GM11168 (cell line): ENCODE measurements around the gene PSMG1.
"Not testable (repeated sequence)": the region's sequence is repeated elsewhere in the genome, so short reads cannot be mapped to it uniquely, and the experiment has no call there.

ENCODE experiments used
- in situ Hi-C: fragments of 300-500 bp; cut with MboI; formaldehyde crosslinking; loops from one replicate; pipeline ENCODE4 v1.12.0; 2022; ENCODE audit warnings: low sequenced_read_pairs; ENCODE audit not compliant: unreplicated experiment

The PSMG1 gene

DNA sequence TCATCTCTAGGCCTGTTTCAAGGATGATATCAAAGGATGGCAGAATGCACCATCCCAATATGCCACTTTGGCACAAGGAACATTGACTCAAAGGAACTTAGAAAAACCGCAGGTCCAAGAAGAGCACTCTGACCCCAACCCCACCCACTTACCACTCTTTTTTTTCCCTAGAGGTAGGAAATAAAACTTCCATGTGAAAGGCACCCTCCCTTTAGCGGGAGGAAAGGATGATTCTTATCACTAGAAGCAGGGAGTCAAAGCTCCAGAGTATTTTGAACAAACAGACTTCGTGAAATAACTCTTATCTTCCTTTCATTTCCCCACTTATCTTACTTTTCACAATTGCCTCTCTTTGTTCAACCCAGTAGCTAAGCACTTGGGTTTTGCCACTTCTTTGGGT is 22.2 kb downstream of the PSMG1 start:
- in situ Hi-C loops: no loop called here

DNA sequence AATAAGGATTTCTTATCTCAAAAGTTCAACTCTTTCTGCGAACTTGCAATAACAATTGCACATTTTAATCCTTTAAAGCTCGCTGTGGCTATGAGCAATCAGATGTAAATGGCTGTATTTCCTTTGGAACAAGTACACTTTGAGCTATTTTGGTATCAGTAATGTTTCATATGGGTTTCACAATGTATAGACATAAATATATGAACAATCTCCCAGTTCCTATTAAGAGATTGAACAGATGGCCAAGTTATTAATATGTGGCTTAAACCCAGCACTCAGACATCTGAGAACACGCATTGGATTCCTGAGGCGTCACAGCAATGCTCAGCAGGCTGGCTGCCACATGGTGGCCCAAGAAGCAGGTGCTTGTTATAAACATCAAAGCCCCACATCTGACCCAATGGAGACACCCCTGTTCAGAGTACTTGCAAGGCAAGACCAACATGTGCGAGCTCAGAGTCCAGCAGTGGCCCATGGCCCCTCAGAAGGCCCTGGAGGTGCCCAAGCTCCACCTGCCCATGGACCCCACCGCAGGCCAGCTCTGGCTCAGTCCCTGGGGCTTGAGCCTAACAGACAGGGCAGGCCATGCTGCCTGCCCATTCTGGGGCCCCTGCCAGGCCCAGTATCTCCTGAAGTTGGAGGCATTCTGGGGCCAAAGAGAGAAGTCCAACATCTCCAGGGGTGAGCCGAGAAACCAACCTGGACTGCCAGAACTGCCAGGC is 23.7 kb downstream of the PSMG1 start:
- in situ Hi-C loops: no loop called here

DNA sequence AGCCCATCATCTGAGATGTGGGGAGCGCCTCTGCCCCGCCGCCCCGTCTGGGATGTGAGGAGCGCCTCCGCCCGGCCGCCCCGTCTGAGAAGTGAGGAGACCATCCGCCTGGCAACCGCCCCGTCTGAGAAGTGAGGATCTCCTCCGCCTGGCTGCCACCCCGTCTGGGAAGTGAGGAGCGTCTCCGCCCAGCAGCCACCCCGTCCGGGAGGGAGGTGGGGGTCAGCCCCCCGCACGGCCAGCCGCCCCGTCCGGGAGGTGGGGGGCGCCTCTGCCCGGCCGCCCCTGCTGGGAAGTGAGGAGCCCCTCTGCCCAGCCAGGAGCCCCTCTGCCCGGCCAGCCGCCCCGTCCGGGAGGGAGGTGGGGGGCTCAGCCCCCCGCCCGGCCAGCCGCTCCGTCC is 26.0 kb downstream of the PSMG1 start:
- in situ Hi-C loops: not testable (repeated sequence)

DNA sequence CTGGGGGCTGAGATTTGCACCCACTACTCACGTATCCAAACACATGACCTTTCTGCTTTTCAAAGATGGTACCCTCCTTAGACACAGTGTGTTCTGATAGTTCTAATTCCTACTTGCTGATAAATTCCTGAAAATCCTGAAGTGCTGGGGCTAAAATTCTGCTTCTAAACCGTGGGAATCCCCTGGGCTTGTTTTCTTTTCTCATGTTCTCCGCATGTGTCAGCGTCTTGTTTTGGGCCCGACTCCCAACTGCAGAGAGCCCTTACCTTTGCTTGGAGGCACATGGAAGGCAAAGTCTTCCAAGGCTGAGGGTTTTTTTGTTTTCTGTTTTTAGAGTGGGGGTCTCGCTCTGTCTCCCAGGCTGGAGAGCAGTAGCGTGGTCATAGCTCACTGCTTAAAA is 27.2 kb downstream of the PSMG1 start:
- in situ Hi-C loops: no loop called here

DNA sequence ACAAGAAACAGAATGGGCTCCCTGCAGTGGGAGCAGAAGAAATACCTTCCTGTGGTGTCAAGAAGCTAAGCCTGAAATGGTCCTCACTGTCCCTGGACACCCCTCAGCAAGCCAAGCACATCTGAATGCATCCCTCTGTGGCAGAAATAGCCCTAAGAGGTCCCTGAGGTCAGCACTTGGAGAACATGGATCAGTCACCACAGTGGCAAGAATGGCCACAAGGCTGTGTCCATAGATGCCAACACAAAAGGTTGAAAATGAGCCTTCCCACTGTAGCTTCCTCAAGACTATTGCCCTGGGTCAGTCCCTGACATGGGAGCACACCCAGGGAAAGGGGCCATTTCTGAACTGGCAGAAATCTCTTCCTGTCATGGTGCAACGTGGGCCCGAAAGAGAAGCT is 27.7 kb downstream of the PSMG1 start:
- in situ Hi-C loops: no loop called here

DNA sequence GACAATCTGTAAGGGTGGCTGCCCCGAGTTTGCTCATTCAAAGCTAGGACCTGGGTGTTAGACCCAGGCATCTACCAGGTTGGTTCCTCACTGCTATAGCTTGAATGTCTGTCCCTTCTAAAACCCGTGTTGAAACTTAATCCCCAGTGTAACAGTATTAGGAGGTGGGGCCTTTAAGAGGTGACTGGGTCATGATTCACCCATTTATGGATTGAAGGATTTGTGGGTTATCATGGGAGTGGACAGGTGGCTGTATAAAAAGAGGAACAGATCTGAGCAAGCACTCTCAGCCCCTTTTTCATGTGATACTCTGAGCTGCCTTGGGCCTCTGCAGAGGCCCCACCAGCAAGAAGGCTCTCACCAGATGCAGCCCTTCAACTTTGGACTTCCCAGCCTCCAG is 29.4 kb downstream of the PSMG1 start:
- in situ Hi-C loops: no loop called here

DNA sequence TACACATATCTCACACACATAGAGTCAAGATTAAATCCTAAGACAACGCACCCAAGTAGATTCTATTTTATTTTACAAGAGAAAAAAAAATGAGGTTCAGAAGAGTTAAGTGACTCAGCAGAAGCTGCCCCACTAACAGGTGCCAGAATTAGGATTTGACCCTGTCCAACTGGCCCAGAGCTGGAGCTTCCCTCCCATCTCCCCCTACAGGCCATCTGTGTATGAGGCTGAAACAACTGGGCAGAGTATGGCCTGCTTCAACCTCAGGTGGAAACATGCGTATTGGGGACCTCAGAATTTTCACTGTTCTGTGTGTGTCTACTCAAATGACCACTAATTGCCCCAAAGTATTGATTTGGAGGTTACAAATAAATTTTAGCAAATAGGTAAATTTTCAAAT is 29.9 kb downstream of the PSMG1 start:
- in situ Hi-C loops: no loop called here

DNA sequence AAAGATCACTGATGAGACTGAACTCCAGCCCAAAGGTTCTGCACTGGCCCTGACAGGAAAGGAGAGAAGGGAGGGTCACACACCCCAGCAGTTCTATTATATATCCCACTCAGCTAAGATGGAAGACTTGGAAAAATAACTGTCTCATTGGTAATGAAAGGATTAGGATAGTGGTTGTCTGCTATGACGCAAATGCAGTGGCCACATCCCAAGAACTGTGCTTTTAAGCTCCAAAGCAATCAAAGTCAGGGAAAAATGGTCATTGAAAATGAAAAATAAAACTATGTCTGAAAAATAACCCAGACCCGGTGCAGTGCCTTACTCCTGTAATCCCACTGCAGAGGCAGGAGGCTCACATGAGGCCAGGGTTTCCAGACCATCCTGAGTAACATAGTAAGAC is 31.0 kb downstream of the PSMG1 start:
- in situ Hi-C loops: no loop called here

DNA sequence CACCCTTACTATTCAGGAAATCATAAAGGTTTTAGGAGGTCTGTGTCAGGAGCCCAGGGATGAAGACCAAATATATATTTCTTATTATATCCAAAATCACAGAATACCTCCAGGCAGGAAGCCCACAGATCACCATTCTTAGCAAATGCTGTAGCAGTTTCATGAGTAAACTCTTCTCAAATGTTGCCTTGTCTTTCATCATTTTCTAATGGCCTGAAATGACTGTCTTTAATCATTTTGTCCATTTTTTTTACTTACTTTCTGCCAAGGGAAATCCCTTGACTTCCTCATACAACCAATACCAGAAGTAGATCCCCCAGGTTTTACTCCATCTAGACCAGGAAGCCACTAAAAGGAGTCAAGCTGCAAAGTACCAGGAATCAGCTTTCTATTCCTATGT is 32.4 kb downstream of the PSMG1 start:
- in situ Hi-C loops: no loop called here

DNA sequence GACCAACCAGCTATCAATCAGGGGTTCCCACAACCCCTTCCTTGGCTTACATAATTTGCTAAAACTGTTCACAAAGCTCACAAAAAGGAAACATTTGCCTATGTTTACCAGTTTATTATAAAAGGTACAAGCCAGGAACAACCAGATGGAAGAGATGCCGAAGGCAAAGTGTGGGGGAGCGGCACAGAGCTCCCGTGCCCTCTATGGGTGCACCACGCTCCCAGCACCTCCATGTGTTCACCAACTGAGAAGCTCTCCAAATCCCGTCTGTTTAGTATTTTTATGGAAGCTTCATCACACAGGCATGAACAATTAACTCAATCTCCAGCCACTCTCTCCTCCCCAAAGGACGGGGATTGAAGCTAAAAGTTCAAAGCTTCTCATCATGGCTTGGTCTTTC is 32.9 kb downstream of the PSMG1 start:
- in situ Hi-C loops: no loop called here

DNA sequence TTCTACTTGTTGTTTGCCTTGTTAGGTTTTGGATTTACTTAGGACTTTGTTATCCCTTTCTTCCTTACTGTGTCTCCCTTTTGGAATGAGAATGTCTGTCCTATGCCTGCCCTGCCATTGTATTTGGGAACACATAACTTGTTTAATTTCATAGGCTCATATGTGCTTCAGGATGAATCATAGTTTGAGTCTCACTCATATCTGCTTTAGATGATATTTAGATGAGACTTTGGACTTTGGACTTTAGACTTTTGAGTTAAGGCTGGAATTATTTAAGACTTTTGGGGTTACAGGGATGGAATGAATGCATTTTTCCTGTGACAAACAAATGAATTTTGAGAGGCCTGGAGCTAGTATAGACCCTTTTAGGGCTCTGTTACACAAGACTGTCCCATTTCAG is 33.4 kb downstream of the PSMG1 start:
- in situ Hi-C loops: no loop called here

DNA sequence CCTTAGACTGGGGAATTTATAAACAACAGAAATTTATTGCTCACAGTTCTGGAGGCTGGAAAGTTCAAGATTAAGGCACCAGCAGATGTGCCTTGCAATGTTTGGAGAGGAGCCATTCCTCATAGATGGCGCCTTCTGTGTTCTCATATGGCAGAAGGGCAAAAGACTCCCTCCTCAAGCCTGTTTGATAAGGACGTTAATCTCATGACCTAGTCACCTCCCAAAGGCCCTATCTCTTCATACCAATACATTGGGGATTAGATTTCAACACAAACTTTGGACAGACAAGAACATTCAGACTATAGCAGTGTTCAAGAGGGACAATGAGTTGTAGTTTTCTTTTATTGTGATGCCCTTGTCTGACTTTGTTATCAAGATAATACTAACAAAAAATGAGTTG is 34.3 kb downstream of the PSMG1 start:
- in situ Hi-C loops: no loop called here

DNA sequence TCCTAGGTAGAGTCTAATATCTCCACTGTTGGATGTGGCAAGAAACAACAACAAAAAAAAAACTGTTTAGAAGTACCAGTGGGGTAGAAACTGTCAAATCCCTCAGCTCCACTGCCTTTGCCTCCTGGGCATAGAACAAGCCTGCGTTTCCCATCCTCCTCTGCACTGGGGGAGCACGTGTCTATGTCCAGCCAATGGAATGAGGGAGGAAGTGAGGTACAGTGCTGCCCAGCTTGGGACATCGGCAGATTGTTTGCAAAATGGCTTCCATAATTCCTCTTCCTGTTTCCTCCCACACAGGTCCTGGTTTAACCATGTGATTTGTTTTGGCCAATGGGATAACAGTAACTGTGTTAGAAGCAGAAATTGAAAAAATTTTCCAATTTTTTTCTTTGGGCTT is 39.1 kb downstream of the PSMG1 start:
- in situ Hi-C loops: no loop called here

DNA sequence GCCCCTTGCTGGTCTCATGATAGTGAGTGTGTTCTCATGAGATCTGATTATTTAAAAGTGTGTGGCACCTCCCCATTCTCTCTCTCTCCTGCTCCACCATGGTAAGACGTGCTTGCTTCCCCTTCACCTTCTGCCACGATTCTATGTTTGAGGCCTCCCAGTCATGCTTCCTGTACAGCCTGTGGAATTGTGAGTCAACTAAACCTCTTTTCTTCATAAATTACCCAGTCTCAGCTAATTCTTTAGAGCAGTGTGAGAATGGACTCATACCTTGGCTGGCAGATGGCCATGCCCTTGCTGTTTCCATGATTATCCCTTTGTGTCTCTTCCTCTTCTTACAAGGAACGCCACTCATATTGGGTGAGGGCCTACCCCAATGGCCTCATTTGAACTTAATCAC is 40.3 kb downstream of the PSMG1 start:
- in situ Hi-C loops: no loop called here

DNA sequence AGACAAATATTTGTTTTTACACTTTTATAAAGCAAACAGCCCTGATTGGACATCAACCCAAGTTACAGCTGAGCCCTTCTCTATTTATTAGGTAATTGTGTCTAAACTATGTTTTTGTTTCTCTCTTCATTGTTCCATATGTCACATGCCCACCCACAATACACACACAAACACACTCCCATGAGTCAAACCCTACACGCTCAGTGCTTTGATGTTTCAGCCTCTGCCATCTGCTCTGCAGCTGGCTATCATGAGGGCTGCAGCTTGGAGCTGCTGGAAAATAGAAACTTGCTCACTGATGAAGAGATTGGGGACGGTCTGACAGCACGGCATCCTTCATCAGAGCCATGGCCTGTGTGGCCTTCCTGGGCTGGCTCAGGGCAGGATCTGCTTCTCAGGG is 41.7 kb downstream of the PSMG1 start:
- in situ Hi-C loops: no loop called here

DNA sequence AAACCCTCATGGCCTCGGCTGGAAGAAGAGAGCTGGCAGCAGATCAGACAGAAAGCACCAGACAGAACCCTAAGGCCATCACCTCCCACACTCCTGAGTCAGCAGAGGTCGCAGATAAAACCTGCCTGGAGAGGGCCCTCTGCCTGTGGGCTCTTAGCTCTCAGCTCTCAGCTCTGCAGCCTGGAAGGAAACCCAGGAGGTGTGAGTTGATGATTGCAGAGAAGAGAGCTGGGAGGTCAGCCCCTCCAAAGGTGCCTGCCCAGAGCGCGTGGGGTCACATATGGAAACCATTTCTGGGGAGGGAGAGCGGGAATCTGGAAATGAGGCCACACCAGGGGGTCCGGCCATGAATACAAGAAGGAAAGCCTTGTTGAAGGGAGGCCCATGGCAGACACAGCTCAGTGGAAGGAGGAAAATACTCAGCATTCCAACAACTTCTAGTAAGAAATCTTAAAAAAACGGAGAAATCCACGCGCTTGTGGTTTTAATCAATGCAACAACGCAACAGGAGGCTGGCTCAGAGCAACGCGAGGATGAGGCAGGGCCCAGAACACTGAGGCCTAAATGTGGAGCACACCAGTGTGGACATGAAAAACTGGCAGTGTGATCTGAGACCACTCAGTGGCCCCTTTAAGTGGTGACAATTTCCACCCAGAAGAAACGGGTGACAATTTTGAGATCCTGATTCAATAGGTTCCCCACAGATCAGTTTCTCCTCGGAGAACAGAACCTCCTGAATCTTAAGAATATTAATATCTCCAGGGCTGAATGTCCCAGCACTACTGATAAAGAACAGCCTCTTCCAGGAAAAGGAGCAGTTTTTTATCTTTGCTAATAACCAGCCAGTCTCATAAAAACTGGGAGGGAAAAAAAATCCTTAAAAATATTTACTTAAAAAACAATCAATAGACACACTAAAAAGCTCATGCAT is 45.7 kb downstream of the PSMG1 start:
- in situ Hi-C loops: no loop called here

DNA sequence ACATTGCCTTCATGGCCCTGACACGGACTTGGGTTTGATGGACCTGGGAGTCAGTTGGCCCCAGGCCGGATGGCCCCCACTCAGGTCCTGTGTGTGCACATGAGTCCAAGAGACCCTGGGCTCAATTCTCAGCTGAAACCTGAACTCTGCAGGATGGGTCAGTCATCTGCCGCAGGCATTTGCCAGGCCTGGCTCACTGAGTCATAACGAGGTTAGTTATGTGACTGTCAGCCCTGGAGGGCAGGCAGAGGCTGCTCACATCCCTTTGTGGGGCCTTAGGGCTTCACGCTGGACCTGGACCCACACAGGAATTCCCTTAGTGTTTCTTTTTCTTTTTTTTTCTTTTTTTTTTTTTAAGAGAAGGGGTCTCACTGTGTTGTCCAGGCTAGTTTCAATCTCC is 46.5 kb downstream of the PSMG1 start:
- in situ Hi-C loops: no loop called here

DNA sequence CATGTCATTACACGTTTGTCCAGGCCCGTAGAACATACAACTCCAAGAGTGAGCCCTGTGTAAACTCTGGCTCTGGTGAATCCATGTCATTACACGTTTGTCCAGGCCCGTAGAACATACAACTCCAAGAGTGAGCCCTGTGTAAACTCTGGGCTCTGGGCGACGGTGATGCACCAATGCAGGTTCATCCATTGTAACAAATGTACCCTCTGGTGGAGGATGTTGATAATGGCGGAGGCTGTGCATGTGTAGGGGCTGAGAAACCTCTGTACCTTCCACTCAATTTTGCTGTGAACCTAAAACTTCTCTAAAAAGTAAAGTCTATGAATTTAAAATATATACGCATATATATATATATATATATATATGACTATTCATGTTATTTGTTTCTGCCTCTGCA is 47.1 kb downstream of the PSMG1 start:
- in situ Hi-C loops: not testable (repeated sequence)

DNA sequence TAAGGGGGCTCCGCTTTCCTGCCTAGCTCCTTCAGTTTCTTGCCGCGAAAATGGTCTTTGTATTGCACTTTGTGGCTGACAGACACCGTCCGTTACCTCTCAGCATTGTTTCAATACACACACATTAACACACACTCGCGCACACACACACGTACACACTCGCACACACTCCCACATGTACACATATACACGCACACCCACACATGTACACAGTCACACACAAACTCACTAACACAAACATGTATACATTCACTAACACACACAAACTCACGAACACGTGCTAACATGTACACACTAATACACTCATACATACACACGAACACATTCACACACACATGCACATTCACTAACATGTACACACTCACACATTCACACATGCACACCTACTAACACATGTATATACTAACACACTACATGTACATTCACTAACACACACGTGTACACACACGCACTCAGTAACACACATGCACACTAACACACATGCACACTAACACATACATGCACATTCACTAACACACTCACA is 48.9 kb downstream of the PSMG1 start:
- in situ Hi-C loops: no loop called here

DNA sequence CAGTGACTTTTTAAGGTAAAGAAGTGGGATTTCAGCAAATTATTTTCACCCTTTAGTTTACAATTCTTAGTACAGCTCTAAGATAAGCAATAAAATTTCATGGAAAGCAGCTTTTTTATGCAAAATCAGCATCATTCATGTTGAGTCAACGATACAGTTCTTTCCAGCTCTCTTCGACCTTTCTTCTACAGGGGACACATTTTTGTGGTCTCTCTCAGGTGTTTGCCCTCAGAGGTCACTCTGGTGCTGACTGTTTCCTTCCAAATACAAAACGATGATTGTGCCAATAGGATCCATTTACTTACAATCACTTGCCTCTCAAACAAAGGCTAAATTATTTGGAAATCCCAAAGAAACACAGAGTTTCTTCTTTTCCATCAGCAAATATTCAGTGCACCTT is 51.0 kb downstream of the PSMG1 start:
- in situ Hi-C loops: no loop called here

DNA sequence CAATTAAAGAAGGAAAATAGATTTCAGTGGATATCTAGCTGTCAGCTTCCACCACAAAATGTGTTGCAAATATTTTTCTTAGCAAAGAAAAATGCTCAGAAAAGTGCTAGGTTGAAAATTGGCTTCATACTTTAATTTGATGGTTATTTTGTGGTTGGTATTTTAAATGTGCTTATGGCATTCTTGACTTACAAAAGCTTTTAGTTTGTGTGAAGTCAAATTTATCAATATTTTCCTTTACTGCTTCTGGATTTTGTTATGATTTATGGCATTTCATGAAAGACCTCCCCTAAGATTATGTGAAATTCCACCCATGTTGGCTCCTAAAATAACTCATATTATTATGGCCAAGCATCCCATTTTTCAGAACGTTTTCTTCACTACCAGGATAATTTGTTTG is 51.5 kb downstream of the PSMG1 start:
- in situ Hi-C loops: no loop called here
